ENCODE results near the gene JAKMIP2.

DNA sequence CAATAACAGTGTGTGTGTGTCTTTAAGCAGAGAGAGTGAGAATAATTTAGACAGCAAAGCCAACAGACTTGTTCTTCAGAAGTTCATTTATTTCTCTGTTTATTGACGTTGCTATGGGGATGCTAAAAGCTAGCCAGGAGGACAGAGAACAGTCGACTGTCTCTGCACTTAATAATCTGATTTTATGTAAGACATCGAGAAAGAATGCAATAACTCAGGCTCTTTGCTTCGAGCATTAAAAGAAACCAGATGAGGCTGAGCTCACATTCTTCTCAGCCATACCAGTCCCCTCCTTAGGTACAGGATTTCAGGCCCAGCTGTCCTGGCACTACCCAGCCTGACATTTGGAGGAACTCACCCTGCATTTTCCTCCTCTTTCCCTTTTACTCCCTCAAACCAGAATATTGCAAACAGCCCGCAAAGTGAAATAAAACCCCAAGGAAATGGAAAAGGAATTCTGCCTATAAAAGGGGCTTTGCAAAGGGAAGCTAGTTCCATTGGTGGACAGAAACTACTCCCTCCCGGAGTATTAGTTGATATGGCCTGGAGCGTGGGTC lies 228.2 kb downstream of the JAKMIP2 start:
- TF ChIP-seq, protein P1, sequence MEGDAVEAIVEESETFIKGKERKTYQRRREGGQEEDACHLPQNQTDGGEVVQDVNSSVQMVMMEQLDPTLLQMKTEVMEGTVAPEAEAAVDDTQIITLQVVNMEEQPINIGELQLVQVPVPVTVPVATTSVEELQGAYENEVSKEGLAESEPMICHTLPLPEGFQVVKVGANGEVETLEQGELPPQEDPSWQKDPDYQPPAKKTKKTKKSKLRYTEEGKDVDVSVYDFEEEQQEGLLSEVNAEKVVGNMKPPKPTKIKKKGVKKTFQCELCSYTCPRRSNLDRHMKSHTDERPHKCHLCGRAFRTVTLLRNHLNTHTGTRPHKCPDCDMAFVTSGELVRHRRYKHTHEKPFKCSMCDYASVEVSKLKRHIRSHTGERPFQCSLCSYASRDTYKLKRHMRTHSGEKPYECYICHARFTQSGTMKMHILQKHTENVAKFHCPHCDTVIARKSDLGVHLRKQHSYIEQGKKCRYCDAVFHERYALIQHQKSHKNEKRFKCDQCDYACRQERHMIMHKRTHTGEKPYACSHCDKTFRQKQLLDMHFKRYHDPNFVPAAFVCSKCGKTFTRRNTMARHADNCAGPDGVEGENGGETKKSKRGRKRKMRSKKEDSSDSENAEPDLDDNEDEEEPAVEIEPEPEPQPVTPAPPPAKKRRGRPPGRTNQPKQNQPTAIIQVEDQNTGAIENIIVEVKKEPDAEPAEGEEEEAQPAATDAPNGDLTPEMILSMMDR (IDR thresholded peaks at IDR 0.05; ENCODE audit: poor library complexity) = no peak
- TF ChIP-seq EZH2 (IDR thresholded peaks at IDR 0.05; ENCODE audit: borderline replicate concordance) (no peak), EZH2phosphoT487 (IDR thresholded peaks at IDR 0.05; ENCODE audit: low read depth, severe bottlenecking, unreplicated experiment) (no peak)

Measured in hepatocyte (in vitro differentiated cells).